Activated B cell treated with CpG ODN at 0.5 μM for 24 hours (primary cell): Measurements from ENCODE around the gene ZNF700. TPM values are rescaled to one million over a fixed set of nuclear protein-coding genes. Genes with fewer than 3 reads are reported as not detected.

Experiments used
- ATAC-seq: fragments of 200-7000 bp; cut with Tn5 transposase; one replicate; pipeline ENCODE4 v1.10.0; 2021; ENCODE audit warnings: low read depth, mild to moderate bottlenecking, moderate library complexity
- CTCF ChIA-PET: fragments of 350-600 bp; sonication (Branson Sonifier 250); formaldehyde crosslinking; loops from one replicate; lab custom pipeline; 2021; ENCODE audit warnings: antibody characterized with exemption; lab: Charles Lee
- POLR2A ChIA-PET: fragments of 350-600 bp; sonication (Branson Sonifier 250); formaldehyde crosslinking; loops from one replicate; lab custom pipeline; 2021; ENCODE audit warnings: antibody characterized with exemption; lab: Charles Lee
- DNase-seq: peaks from one replicate; pipeline ENCODE4 v3.0.0; 2022
- H3K27ac Mint-ChIP-seq: one replicate; pipeline ENCODE4 v1.8.0; 2020; ENCODE audit warnings: mixed read lengths
- H3K27me3 Mint-ChIP-seq: one replicate; pipeline ENCODE4 v1.8.0; 2021; ENCODE audit warnings: mixed read lengths
- H3K36me3 Mint-ChIP-seq: one replicate; pipeline ENCODE4 v1.8.0; 2021; ENCODE audit warnings: low read depth, mixed read lengths
- H3K4me1 Mint-ChIP-seq: one replicate; pipeline ENCODE4 v1.8.0; 2021; ENCODE audit warnings: mixed read lengths
- H3K4me3 Mint-ChIP-seq: one replicate; pipeline ENCODE4 v1.8.0; 2020; ENCODE audit warnings: mild to moderate bottlenecking, mixed read lengths
- H3K9me3 Mint-ChIP-seq: one replicate; pipeline ENCODE4 v1.8.0; 2020; ENCODE audit warnings: mixed read lengths
- intact Hi-C: fragments of 100-400 bp; cut with micrococcal nuclease; formaldehyde crosslinking; loops from one replicate; pipeline ENCODE4 v1.15.1; 2024
- total RNA-seq: library from RNA; stranded (reverse); gene quantifications from 2 replicates; pipeline ENCODE4 v1.2.3, GENCODE V29; 2022
- TF ChIP-seq, protein P1 (sequence below): fragments of 200-600 bp; IDR thresholded peaks from one replicate; pipeline ENCODE4 v1.8.0; 2022; ENCODE audit warnings: antibody characterized with exemption, mild to moderate bottlenecking

The ZNF700 gene
- total RNA-seq, 1 donor from 2014 or later, result 33.1 TPM

- DNase-seq (no peak), ATAC-seq (no peak)
- H3K36me3 Mint-ChIP-seq, result peaks cover 49% of the 10 kb centered on the region
- no peak overlapping the region for H3K4me3 Mint-ChIP-seq
- peaks cover 7% of the 10 kb centered on the region for H3K4me1 Mint-ChIP-seq
- no peaks in the 10 kb centered on the region for H3K27me3 Mint-ChIP-seq
- intact Hi-C loops, result no loop called here
- ChIA-PET CTCF (no interaction called here), POLR2A (no interaction called here)
- H3K27ac Mint-ChIP-seq, result no peak overlapping the region
- peaks cover 23% of the 10 kb centered on the region for H3K9me3 Mint-ChIP-seq
- TF ChIP-seq, protein P1, sequence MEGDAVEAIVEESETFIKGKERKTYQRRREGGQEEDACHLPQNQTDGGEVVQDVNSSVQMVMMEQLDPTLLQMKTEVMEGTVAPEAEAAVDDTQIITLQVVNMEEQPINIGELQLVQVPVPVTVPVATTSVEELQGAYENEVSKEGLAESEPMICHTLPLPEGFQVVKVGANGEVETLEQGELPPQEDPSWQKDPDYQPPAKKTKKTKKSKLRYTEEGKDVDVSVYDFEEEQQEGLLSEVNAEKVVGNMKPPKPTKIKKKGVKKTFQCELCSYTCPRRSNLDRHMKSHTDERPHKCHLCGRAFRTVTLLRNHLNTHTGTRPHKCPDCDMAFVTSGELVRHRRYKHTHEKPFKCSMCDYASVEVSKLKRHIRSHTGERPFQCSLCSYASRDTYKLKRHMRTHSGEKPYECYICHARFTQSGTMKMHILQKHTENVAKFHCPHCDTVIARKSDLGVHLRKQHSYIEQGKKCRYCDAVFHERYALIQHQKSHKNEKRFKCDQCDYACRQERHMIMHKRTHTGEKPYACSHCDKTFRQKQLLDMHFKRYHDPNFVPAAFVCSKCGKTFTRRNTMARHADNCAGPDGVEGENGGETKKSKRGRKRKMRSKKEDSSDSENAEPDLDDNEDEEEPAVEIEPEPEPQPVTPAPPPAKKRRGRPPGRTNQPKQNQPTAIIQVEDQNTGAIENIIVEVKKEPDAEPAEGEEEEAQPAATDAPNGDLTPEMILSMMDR, result no peak
Observed at GRCh38 chr19:11978492-11979100, 53.7 kb downstream of the ZNF700 start.

- CTCF ChIA-PET, result no interaction called here
- POLR2A ChIA-PET, result no interaction called here
- Mint-ChIP-seq H3K4me1 (peaks cover 7% of the 10 kb centered on the region), H3K27ac (no peak overlapping the region), H3K27me3 (no peaks in the 10 kb centered on the region), H3K4me3 (no peak overlapping the region), H3K9me3 (peaks cover 23% of the 10 kb centered on the region), H3K36me3 (peaks cover 49% of the 10 kb centered on the region)
- intact Hi-C loops, result no loop called here
- ATAC-seq (no peak), DNase-seq (no peak)
- TF ChIP-seq, protein P1, result no peak
Observed at GRCh38 chr19:11979527-11979926, 54.6 kb downstream of the ZNF700 start.

- peaks cover 9% of the 10 kb centered on the region for H3K4me1 Mint-ChIP-seq
- ATAC-seq (no peak), DNase-seq (no peak)
- no peaks in the 10 kb centered on the region for H3K27me3 Mint-ChIP-seq
- peaks cover 17% of the 10 kb centered on the region for H3K9me3 Mint-ChIP-seq
- TF ChIP-seq, protein P1, result no peak
- POLR2A ChIA-PET, result no interaction called here
- CTCF ChIA-PET, result interaction anchor here (1.0 kb wide), 1 partner anchor 58 kb away, joined by 3 read pairs; no protein-coding TSS in a partner anchor
- peaks cover 32% of the 10 kb centered on the region for H3K36me3 Mint-ChIP-seq
- intact Hi-C loops, result loop anchor here (10.0 kb wide), 1 partner anchor 572 kb away; the partner anchor contains the start of gene ZNF564
- no peak overlapping the region for H3K27ac Mint-ChIP-seq
- H3K4me3 Mint-ChIP-seq, result no peak overlapping the region
Observed at GRCh38 chr19:11982526-11982925, 57.6 kb downstream of the ZNF700 start.

GRCh38 chr19:11984986-11985385 lies 60.1 kb downstream of the ZNF700 start:
- CTCF ChIA-PET, result interaction anchor here (1.0 kb wide), 1 partner anchor 21 kb away, joined by 8 read pairs; the partner anchor contains the start of gene ZNF763
- POLR2A ChIA-PET, result interaction anchor here (1.5 kb wide), 1 partner anchor 61 kb away, joined by 5 read pairs; no protein-coding TSS in a partner anchor
- no peak for ATAC-seq
- no peaks in the 10 kb centered on the region for H3K27me3 Mint-ChIP-seq
- H3K4me1 Mint-ChIP-seq, result peaks cover 19% of the 10 kb centered on the region
- peaks cover 13% of the 10 kb centered on the region for H3K36me3 Mint-ChIP-seq
- TF ChIP-seq, protein P1, result no peak
- intact Hi-C loops, result loop anchor here (5.0 to 10.0 kb wide), 3 partner anchors 52 to 570 kb away; partner anchors contain the start of genes ZNF433, ZNF440 and ZNF564
- H3K9me3 Mint-ChIP-seq, result peaks cover 4% of the 10 kb centered on the region
- no peak overlapping the region for H3K27ac Mint-ChIP-seq
- no peak overlapping the region for H3K4me3 Mint-ChIP-seq
- DNase-seq, result no peak

DNA sequence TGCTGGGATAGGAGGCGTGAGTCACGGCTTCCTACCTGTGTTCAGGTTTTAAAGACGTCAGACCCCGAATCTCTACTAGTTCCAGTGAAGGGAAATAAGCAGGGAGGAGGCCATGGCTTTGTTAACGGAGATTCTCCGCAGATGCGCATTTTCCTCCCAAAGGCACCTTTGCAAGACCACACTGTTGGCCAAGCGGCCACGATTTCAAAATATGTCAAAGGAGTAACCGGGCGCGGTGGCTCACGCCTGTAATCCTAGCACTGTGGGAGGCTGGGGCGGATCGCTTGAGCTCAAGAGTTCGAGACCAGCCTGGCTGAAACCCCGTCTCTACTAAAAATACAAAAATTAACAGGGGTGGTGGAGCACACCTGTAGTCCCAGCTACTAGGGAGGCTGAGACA lies 61.8 kb downstream of the ZNF700 start:
- Mint-ChIP-seq H3K9me3 (peaks cover 4% of the 10 kb centered on the region), H3K27ac (no peak overlapping the region), H3K4me1 (peaks cover 25% of the 10 kb centered on the region), H3K36me3 (peaks cover 14% of the 10 kb centered on the region), H3K27me3 (no peaks in the 10 kb centered on the region), H3K4me3 (no peak overlapping the region)
- DNase-seq (no peak), ATAC-seq (no peak)
- CTCF ChIA-PET, result interaction anchor here (0.7 to 5.2 kb wide), 4 partner anchors 23 to 189 kb away, joined by 3 to 84 read pairs (median 46); partner anchors contain the start of genes ZNF491, ZNF700 and ZNF763
- intact Hi-C loops, result loop anchor here (5.0 to 10.0 kb wide), 3 partner anchors 51 to 568 kb away; partner anchors contain the start of genes ZNF433, ZNF440 and ZNF564
- TF ChIP-seq, protein P1, result no peak
- POLR2A ChIA-PET, result interaction anchor here (0.7 to 6.5 kb wide), 8 partner anchors 23 to 1036 kb away, joined by 3 to 101 read pairs (median 11); partner anchors contain the start of genes ZNF20, ZNF491, ZNF700 and ZNF763
